ENCODE data around the gene GPN2. TPM values are rescaled to one million over a fixed set of nuclear protein-coding genes. Genes with fewer than 3 reads are reported as not detected.
"Not testable (repeated sequence)": the region's sequence is repeated elsewhere in the genome, so short reads cannot be mapped to it uniquely, and the experiment has no call there.

The GPN2 gene
- total RNA-seq, 6 experiments from 2014 or later = 5.6 to 18.3 (median 15.3) TPM

GRCh38 chr1:26887125-26887524, 3.0 kb downstream of the GPN2 start:
- Histone ChIP-seq H3K27ac (no peak overlapping the region), H3K4me3 (no peak overlapping the region), H3K4me1 (peaks cover 0 to 14% (median 0%) of the 10 kb centered on the region in 4 donors), H3K36me3 (peaks cover 0 to 69% (median 24%) of the 10 kb centered on the region in 4 donors), H3K9me3 (no peaks in the 10 kb centered on the region), H3K27me3 (no peaks in the 10 kb centered on the region)
- ATAC-seq = no peak
- no CpG with 5 or more reads among the region's 1 CpG for WGBS (ENCODE audit: insufficient coverage, low coverage, low lambda C conversion rate, missing lambda C conversion rate)
- DNase-seq = peak in 1 of 3 donors; percentile 7
- intact Hi-C loops (cut with DNase I) = loop anchor here in 1 of 2 donors (5.0 kb wide), 1 partner anchor 35 kb away; no protein-coding TSS in a partner anchor
- TF ChIP-seq, protein P1, sequence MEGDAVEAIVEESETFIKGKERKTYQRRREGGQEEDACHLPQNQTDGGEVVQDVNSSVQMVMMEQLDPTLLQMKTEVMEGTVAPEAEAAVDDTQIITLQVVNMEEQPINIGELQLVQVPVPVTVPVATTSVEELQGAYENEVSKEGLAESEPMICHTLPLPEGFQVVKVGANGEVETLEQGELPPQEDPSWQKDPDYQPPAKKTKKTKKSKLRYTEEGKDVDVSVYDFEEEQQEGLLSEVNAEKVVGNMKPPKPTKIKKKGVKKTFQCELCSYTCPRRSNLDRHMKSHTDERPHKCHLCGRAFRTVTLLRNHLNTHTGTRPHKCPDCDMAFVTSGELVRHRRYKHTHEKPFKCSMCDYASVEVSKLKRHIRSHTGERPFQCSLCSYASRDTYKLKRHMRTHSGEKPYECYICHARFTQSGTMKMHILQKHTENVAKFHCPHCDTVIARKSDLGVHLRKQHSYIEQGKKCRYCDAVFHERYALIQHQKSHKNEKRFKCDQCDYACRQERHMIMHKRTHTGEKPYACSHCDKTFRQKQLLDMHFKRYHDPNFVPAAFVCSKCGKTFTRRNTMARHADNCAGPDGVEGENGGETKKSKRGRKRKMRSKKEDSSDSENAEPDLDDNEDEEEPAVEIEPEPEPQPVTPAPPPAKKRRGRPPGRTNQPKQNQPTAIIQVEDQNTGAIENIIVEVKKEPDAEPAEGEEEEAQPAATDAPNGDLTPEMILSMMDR (IDR thresholded peaks at IDR 0.05) = peak; percentile 21 to 46 (median 44)
- no peak for TF ChIP-seq POLR2A (IDR thresholded peaks at IDR 0.05)

DNA sequence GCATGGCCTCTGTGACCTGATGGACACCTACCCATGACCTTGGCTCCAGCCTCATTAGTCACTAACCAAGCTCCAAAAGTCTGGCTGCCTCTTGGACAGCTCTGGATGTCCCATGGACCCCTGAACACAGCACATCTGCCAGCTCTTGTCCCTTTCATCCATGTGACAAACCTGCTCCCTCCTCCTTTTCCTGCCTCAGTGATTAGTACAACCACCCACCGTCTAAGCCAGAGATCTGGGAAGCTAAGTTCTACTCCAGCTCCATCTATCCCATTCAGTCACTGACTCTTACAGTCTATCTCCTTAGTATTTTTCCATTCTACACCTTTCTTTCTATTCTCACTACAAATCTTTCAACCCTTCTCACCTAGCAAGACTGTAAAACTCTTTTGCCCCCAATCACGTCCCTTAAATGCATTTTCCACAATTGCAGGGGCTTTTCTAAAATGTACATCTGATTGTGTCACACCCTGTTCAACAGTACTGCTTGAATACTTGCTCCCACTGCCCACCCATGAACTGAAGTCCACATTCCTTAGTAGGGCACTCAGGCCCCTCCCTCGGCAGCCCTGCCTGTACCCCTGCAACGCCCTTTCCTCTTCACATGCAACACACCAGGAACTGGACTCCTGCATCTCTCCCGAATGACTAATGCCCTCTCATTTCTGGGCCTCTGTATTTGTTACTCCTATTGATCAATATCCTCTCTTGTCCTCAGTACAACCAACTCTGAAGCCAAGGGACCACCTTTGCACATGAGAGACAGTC, 7.2 kb downstream of the GPN2 start:
- intact Hi-C loops (cut with DNase I) = no loop called here
- Histone ChIP-seq H3K27ac (no peak overlapping the region), H3K36me3 (peaks cover 0 to 97% (median 36%) of the 10 kb centered on the region in 4 donors), H3K27me3 (no peaks in the 10 kb centered on the region), H3K4me3 (no peak overlapping the region), H3K4me1 (no peaks in the 10 kb centered on the region), H3K9me3 (no peaks in the 10 kb centered on the region)
- WGBS (ENCODE audit: insufficient coverage, low coverage, low lambda C conversion rate, missing lambda C conversion rate) = 81% methylated on average over 5 of the region's 5 CpGs
- ATAC-seq (peak in 1 of 4 donors; percentile 38), DNase-seq (no peak)
- TF ChIP-seq POLR2A (IDR thresholded peaks at IDR 0.05) = no peak
- TF ChIP-seq, protein P1 (IDR thresholded peaks at IDR 0.05) = no peak

DNA sequence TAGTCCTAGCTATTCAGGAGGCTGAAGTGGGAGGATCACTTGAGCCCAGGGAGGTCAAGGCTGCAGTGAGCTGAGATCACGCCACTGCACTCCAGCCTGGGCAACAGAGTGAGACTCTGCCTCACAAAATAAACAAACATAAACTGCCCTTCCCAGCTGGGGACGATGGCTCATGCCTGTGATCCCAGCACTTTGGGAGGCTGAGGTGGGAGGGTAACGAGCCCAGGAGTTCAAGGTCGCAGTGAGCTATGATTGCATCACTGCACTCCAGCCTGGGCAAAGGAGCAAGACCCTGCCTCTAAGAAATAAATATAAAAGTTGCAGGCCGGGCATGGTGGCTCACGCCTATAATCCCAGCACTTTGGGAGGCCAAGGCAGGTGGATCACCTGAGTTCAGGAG, 8.5 kb downstream of the GPN2 start:
- H3K27ac ChIP-seq; H3K4me3 ChIP-seq; H3K9me3 ChIP-seq; DNase-seq; H3K27me3 ChIP-seq; H3K4me1 ChIP-seq; intact Hi-C loops (cut with DNase I): not testable (repeated sequence)
- 60% methylated on average over 1 of the region's 6 CpGs for WGBS (ENCODE audit: insufficient coverage, low coverage, low lambda C conversion rate, missing lambda C conversion rate)
- peak in 2 of 4 donors; percentile 49 to 61 for ATAC-seq
- H3K36me3 ChIP-seq = peaks cover 0 to 84% (median 32%) of the 10 kb centered on the region in 4 donors

DNA sequence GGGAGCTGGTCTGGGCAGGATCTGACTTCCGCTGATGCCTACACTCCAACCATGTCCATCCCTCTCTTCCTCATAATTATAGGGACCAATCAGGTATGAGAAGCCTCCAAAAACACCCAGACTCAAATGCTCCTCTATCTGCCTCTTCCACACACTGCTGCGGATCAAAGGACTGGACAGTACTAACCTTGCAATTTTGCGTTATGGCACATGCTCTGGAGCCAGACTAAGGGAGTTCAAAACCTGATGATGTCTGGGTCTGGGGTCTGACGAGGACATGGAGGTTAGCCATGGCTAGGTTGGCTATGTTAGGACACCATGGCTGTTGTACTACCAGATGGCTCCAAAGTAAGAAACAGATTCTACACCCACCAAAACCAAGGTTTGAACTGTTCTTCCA, 10.3 kb downstream of the GPN2 start:
- Histone ChIP-seq H3K27ac (no peak overlapping the region), H3K4me3 (no peak overlapping the region), H3K36me3 (peaks cover 0 to 70% (median 23%) of the 10 kb centered on the region in 4 donors), H3K27me3 (no peaks in the 10 kb centered on the region), H3K4me1 (peaks cover 0 to 7% (median 0%) of the 10 kb centered on the region in 4 donors), H3K9me3 (no peaks in the 10 kb centered on the region)
- 92% methylated on average over 4 of the region's 4 CpGs for WGBS (ENCODE audit: insufficient coverage, low coverage, low lambda C conversion rate, missing lambda C conversion rate)
- ATAC-seq (no peak), DNase-seq (no peak)
- intact Hi-C loops (cut with DNase I) = loop anchor here (10.0 kb wide), 2 partner anchors 65 to 275 kb away; no protein-coding TSS in a partner anchor
- no peak for TF ChIP-seq POLR2A (IDR thresholded peaks at IDR 0.05)
- TF ChIP-seq, protein P1 (IDR thresholded peaks at IDR 0.05) = no peak

DNA sequence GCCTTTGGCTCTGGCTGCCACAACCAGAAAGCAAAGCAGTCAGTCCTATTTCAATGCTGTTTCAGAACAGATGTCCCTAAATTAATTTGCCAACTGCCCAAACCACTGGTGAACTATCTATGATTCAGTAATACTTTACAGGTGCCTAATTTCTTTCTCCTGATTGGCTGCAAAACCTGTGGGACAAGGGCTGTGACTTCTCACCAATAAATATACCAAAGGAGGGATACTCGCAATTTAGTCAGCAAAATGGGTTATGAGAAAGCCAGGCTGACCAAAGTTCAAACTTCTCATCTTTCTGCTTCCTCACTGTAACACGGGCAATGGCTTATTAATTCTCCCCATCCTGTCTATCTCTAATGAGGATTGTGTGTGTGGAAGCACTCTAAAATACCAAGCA, 12.8 kb downstream of the GPN2 start:
- Histone ChIP-seq H3K36me3 (peaks cover 0 to 45% (median 12%) of the 10 kb centered on the region in 4 donors), H3K4me3 (no peak overlapping the region), H3K27ac (peak overlapping the region in 1 of 3 donors; percentile 10), H3K9me3 (no peaks in the 10 kb centered on the region), H3K4me1 (peaks cover 0 to 7% (median 0%) of the 10 kb centered on the region in 4 donors), H3K27me3 (no peaks in the 10 kb centered on the region)
- DNase-seq (no peak), ATAC-seq (no peak)
- 15% methylated on average over 2 of the region's 2 CpGs for WGBS (ENCODE audit: insufficient coverage, low coverage, low lambda C conversion rate, missing lambda C conversion rate)
- intact Hi-C loops (cut with DNase I) = loop anchor here (10.0 kb wide), 2 partner anchors 63 to 273 kb away; no protein-coding TSS in a partner anchor
- TF ChIP-seq POLR2A (IDR thresholded peaks at IDR 0.05) = no peak
- TF ChIP-seq, protein P1 (IDR thresholded peaks at IDR 0.05) = no peak

All from right lobe of liver (tissue), 6 donors.